Measurements from ENCODE around the gene SEMA6B. TPM values are rescaled to one million over a fixed set of nuclear protein-coding genes. Genes with fewer than 3 reads are reported as not detected.
"Not testable (repeated sequence)": the region's sequence is repeated elsewhere in the genome, so short reads cannot be mapped to it uniquely, and the experiment has no call there.

Gene SEMA6B
- total RNA-seq, 1 donor from 2014 or later = 7.2 TPM

GRCh38 chr19:4576016-4576933 lies 16.8 kb upstream of the SEMA6B start:
- DNase-seq (ENCODE audit: low spot score) = peak; percentile 87

GRCh38 chr19:4575267-4576015 lies 16.0 kb upstream of the SEMA6B start:
- intact Hi-C loops (cut with DNase I) = loop anchor here (2.0 kb wide), 1 partner anchor 59 kb away; no protein-coding TSS in a partner anchor
- peak; percentile 85 for DNase-seq (ENCODE audit: low spot score)

More at GRCh38 chr19:4576016-4576933, 16.8 kb upstream of the SEMA6B start:
- intact Hi-C loops (cut with DNase I) = no loop called here

- intact Hi-C loops (cut with DNase I) = loop anchor here (2.0 kb wide), 1 partner anchor 61 kb away; no protein-coding TSS in a partner anchor
- DNase-seq (ENCODE audit: low spot score) = no peak
These were observed 14.2 kb upstream of the SEMA6B start for GRCh38 chr19:4573682-4574081.

GRCh38 chr19:4571305-4571917 lies 11.9 kb upstream of the SEMA6B start:
- intact Hi-C loops (cut with DNase I) = no loop called here
- DNase-seq (ENCODE audit: low spot score) = no peak

GRCh38 chr19:4570916-4571304 lies 11.4 kb upstream of the SEMA6B start:
- intact Hi-C loops (cut with DNase I) = no loop called here
- DNase-seq (ENCODE audit: low spot score) = no peak

- DNase-seq (ENCODE audit: low spot score) = no peak
- intact Hi-C loops (cut with DNase I) = no loop called here
These were observed 10.9 kb upstream of the SEMA6B start for GRCh38 chr19:4570402-4570801.

- intact Hi-C loops (cut with DNase I) = no loop called here
- no peak for DNase-seq (ENCODE audit: low spot score)
These were observed 9.4 kb upstream of the SEMA6B start for GRCh38 chr19:4568886-4569285.

- peak; percentile 87 for DNase-seq (ENCODE audit: low spot score)
- intact Hi-C loops (cut with DNase I) = no loop called here
These were observed 8.1 kb upstream of the SEMA6B start for GRCh38 chr19:4567584-4568071.

- no peak for DNase-seq (ENCODE audit: low spot score)
- intact Hi-C loops (cut with DNase I) = no loop called here
These were observed 7.0 kb upstream of the SEMA6B start for GRCh38 chr19:4566402-4567051.

GRCh38 chr19:4563562-4563961 lies 4.1 kb upstream of the SEMA6B start:
- DNase-seq (ENCODE audit: low spot score); intact Hi-C loops (cut with DNase I): not testable (repeated sequence)

- DNase-seq (ENCODE audit: low spot score) = not testable (repeated sequence)
These were observed 2.6 kb upstream of the SEMA6B start for GRCh38 chr19:4562085-4562484.

GRCh38 chr19:4557971-4558941 lies 1.2 kb downstream of the SEMA6B start:
- DNase-seq (ENCODE audit: low spot score) = no peak
- intact Hi-C loops (cut with DNase I) = loop anchor here (5.0 kb wide), 1 partner anchor 79 kb away; the partner anchor contains the start of gene TNFAIP8L1

More at GRCh38 chr19:4562085-4562484, 2.6 kb upstream of the SEMA6B start:
- intact Hi-C loops (cut with DNase I) = not testable (repeated sequence)

GRCh38 chr19:4557144-4557970 lies 2.1 kb downstream of the SEMA6B start:
- no peak for DNase-seq (ENCODE audit: low spot score)
- intact Hi-C loops (cut with DNase I) = loop anchor here (5.0 kb wide), 1 partner anchor 80 kb away; the partner anchor contains the start of gene TNFAIP8L1

- no peak for DNase-seq (ENCODE audit: low spot score)
- intact Hi-C loops (cut with DNase I) = loop anchor here (5.0 kb wide), 1 partner anchor 81 kb away; the partner anchor contains the start of gene TNFAIP8L1
These were observed 2.8 kb downstream of the SEMA6B start for GRCh38 chr19:4556597-4557127.

GRCh38 chr19:4555657-4556561 lies 3.6 kb downstream of the SEMA6B start:
- intact Hi-C loops (cut with DNase I) = loop anchor here (5.0 kb wide), 1 partner anchor 81 kb away; the partner anchor contains the start of gene TNFAIP8L1
- no peak for DNase-seq (ENCODE audit: low spot score)

- DNase-seq (ENCODE audit: low spot score) = no peak
- intact Hi-C loops (cut with DNase I) = loop anchor here (5.0 kb wide), 1 partner anchor 83 kb away; the partner anchor contains the start of gene TNFAIP8L1
These were observed 4.8 kb downstream of the SEMA6B start for GRCh38 chr19:4554717-4555116.
